MM.1S (cell line): ENCODE data around the gene NME1.

ENCODE experiments used
- CTCF ChIP-seq: fragments of 300-600 bp; sonication (generic); IDR thresholded peaks from 2 replicates; pipeline ENCODE4 v1.5.1; 2016; ENCODE audit warnings: antibody characterized with exemption, low read length, mixed read lengths
- EZH2 ChIP-seq: fragments of 300-600 bp; sonication (generic); optimal IDR thresholded peaks from 2 replicates; pipeline ENCODE3; 2017; ENCODE audit warnings: low read depth, mild to moderate bottlenecking, antibody characterized with exemption, low read length, mixed read lengths
- EZH2phosphoT487 ChIP-seq: fragments of 300-600 bp; sonication (generic); IDR thresholded peaks from 2 replicates; pipeline ENCODE4 v1.6.1; 2018; ENCODE audit warnings: antibody characterized with exemption, low read length

- no peak for TF ChIP-seq CTCF
- TF ChIP-seq EZH2phosphoT487, result no peak
- TF ChIP-seq EZH2, result no peak
Measured at GRCh38 chr17:51155416-51155815, 2.1 kb downstream of the NME1 start.
